DMS153 (cell line): ENCODE results near the gene ANKRD11.
"Not testable (repeated sequence)": the region's sequence is repeated elsewhere in the genome, so short reads cannot be mapped to it uniquely, and the experiment has no call there.

ENCODE experiments used
- DNase-seq: peaks from one replicate; lab custom pipeline; 2025; lab: John Stamatoyannopoulos, UW

ANKRD11 gene

GRCh38 chr16:89344846-89345611 is 145.3 kb downstream of the ANKRD11 start:
- no peak for DNase-seq

- no peak for DNase-seq
Measured at GRCh38 chr16:89344458-89344834, 145.9 kb downstream of the ANKRD11 start.

- DNase-seq = no peak
Measured at GRCh38 chr16:89343501-89344457, 146.6 kb downstream of the ANKRD11 start.

- no peak for DNase-seq
Measured at GRCh38 chr16:89341697-89342694, 148.4 kb downstream of the ANKRD11 start.

- DNase-seq = no peak
Measured at GRCh38 chr16:89341279-89341678, 149.1 kb downstream of the ANKRD11 start.

- no peak for DNase-seq
Measured at GRCh38 chr16:89338863-89339262, 151.5 kb downstream of the ANKRD11 start.

GRCh38 chr16:89337965-89338364 is 152.4 kb downstream of the ANKRD11 start:
- DNase-seq = no peak

GRCh38 chr16:89335803-89336485 is 154.4 kb downstream of the ANKRD11 start:
- no peak for DNase-seq

GRCh38 chr16:89334988-89335802 is 155.2 kb downstream of the ANKRD11 start:
- no peak for DNase-seq

- no peak for DNase-seq
Measured at GRCh38 chr16:89334461-89334860, 155.9 kb downstream of the ANKRD11 start.

- DNase-seq = no peak
Measured at GRCh38 chr16:89334050-89334449, 156.3 kb downstream of the ANKRD11 start.

GRCh38 chr16:89333401-89334001 is 156.9 kb downstream of the ANKRD11 start:
- DNase-seq = not testable (repeated sequence)

GRCh38 chr16:89332902-89333245 is 157.5 kb downstream of the ANKRD11 start:
- DNase-seq = no peak

- no peak for DNase-seq
Measured at GRCh38 chr16:89332243-89332901, 158.0 kb downstream of the ANKRD11 start.

- no peak for DNase-seq
Measured at GRCh38 chr16:89331371-89332109, 158.8 kb downstream of the ANKRD11 start.

GRCh38 chr16:89330177-89330856 is 160.0 kb downstream of the ANKRD11 start:
- no peak for DNase-seq

- DNase-seq = not testable (repeated sequence)
Measured at GRCh38 chr16:89329830-89330176, 160.6 kb downstream of the ANKRD11 start.
